GM23248 (cell line): ENCODE results near the gene PPFIBP2. TPM values are rescaled to one million over a fixed set of nuclear protein-coding genes. Genes with fewer than 3 reads are reported as not detected.

ENCODE experiments used
- DNase-seq: peaks from one replicate; pipeline ENCODE4 v3.0.0-alpha.2; 2015
- H2AFZ ChIP-seq: fragments of 200-600 bp; sonication (generic); 2 replicates; pipeline ENCODE4 v1.6.1; 2016; ENCODE audit warnings: antibody characterized with exemption
- H3F3A ChIP-seq: fragments of 200-600 bp; sonication (generic); 2 replicates; pipeline ENCODE4 v1.6.1; 2016; ENCODE audit warnings: mild to moderate bottlenecking, antibody characterized with exemption, mixed run types; ENCODE audit not compliant: insufficient read depth
- H3K27ac ChIP-seq: fragments of 200-600 bp; sonication (generic); 2 replicates; pipeline ENCODE4 v1.5.1; 2016; ENCODE audit warnings: mild to moderate bottlenecking
- H3K27me3 ChIP-seq: fragments of 200-600 bp; sonication (generic); replicated peaks from 2 replicates; pipeline ENCODE4 v1.6.1; 2016; ENCODE audit warnings: mild to moderate bottlenecking; ENCODE audit not compliant: insufficient read depth
- H3K36me3 ChIP-seq: fragments of 200-600 bp; sonication (generic); 2 replicates; pipeline ENCODE4 v1.6.1; 2016; ENCODE audit warnings: low read depth, mild to moderate bottlenecking
- H3K4me1 ChIP-seq: fragments of 200-600 bp; sonication (generic); 2 replicates; pipeline ENCODE4 v1.6.1; 2016; ENCODE audit warnings: mild to moderate bottlenecking; ENCODE audit not compliant: insufficient read depth
- H3K4me2 ChIP-seq: fragments of 200-600 bp; sonication (generic); one replicate; pipeline ENCODE4 v1.6.1; 2016; ENCODE audit warnings: mild to moderate bottlenecking; ENCODE audit not compliant: unreplicated experiment
- H3K4me3 ChIP-seq: fragments of 200-600 bp; sonication (generic); 2 replicates; pipeline ENCODE4 v1.5.1; 2016; ENCODE audit warnings: mild to moderate bottlenecking
- H3K79me2 ChIP-seq: fragments of 200-600 bp; sonication (generic); 2 replicates; pipeline ENCODE4 v1.6.1; 2016; ENCODE audit warnings: mild to moderate bottlenecking; ENCODE audit not compliant: insufficient read depth
- H3K9ac ChIP-seq: fragments of 200-600 bp; sonication (generic); 2 replicates; pipeline ENCODE4 v1.6.1; 2016; ENCODE audit warnings: mild to moderate bottlenecking
- H3K9me2 ChIP-seq: fragments of 200-600 bp; sonication (generic); 2 replicates; pipeline ENCODE4 v1.6.1; 2016; ENCODE audit warnings: mixed run types, mild to moderate bottlenecking, moderate library complexity; ENCODE audit not compliant: insufficient read depth
- H3K9me3 ChIP-seq: fragments of 200-600 bp; sonication (generic); one replicate; pipeline ENCODE4 v1.6.1; 2017; ENCODE audit warnings: low read depth
- H4K20me1 ChIP-seq: fragments of 200-600 bp; sonication (generic); 2 replicates; pipeline ENCODE4 v1.6.0; 2016; ENCODE audit not compliant: insufficient read depth
- EZH2 ChIP-seq: fragments of 200-600 bp; sonication (generic); IDR thresholded peaks from 2 replicates; pipeline ENCODE4 v1.6.1; 2018; ENCODE audit warnings: antibody characterized with exemption, mild to moderate bottlenecking; ENCODE audit not compliant: insufficient read depth, poor library complexity, severe bottlenecking
- EZH2phosphoT487 ChIP-seq: fragments of 200-600 bp; sonication (generic); IDR thresholded peaks from 2 replicates; pipeline ENCODE4 v1.6.1; 2018; ENCODE audit warnings: antibody characterized with exemption, moderate library complexity, mild to moderate bottlenecking, low read depth; ENCODE audit not compliant: insufficient read depth
- WGBS, 2 experiments: methylation state at CpG; one replicate each; pipeline ENCODE4 v1.1.6; 2015 to 2017; ENCODE audit warnings: low lambda C conversion rate in 2 of 2, low coverage in 1 of 2; ENCODE audit errors: missing lambda C conversion rate in 2 of 2; 5-methylcytosine and 5-hydroxymethylcytosine counted together
- in situ Hi-C: fragments of 300-500 bp; cut with MboI; formaldehyde crosslinking; loops from 2 replicates; pipeline ENCODE4 v1.15.0; 2020
- polyA plus RNA-seq: library from polyadenylated mRNA; unstranded; fragments of >200 nt; fragmentation: Nextera tagmentation; extraction: Ambion mirVana; gene quantifications from 2 replicates; pipeline ENCODE4 v1.2.1, GENCODE V29; 2016
- total RNA-seq: library from RNA; depleted of rRNA; stranded (reverse); fragments of >200 nt; shearing (Covaris generic); gene quantifications from 2 replicates; pipeline ENCODE4 v1.2.3, GENCODE V29; 2014

The PPFIBP2 gene
- total and polyA plus RNA-seq, 2 experiments from 2014 or later = 4.1 to 5.9 TPM

DNA sequence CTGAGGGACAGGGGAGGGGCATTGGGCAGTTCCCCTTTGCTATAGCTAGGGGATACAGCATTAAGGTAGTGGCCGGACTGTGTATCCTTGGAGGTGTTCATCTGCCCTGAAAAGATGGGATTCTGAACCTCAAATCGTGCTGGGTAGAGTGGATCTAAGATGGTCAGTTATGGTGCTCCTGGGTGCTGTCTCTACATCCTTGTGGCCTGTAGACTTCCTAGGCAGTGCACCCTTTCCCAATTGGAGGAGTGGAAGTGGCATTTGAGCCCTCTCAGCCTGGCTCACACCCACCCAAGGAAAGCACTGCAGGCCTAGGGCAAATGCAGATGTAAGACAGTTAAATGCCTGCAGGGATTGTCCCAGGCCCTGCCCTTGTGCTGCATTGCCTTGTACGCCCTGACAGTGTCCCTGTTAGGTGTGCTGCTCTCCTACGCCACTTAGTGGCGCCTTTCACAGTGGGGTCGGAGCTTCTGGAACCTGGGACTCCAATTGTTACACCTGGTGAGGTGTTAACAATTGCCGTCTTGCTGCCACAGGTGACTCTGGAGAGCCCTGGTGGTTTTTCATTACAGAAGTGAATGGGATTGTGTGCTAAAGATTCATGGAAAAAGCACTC lies 35.0 kb downstream of the PPFIBP2 start:
- Histone ChIP-seq H3K4me2 (no peak overlapping the region), H3F3A (peaks cover 11% of the 10 kb centered on the region), H3K36me3 (no peaks in the 10 kb centered on the region), H3K79me2 (no peaks in the 10 kb centered on the region), H3K27ac (no peak overlapping the region), H3K4me1 (peaks cover 15% of the 10 kb centered on the region), H3K9me3 (no peaks in the 10 kb centered on the region), H3K9me2 (no peaks in the 10 kb centered on the region), H3K9ac (no peak overlapping the region), H3K4me3 (no peak overlapping the region), H2AFZ (no peak overlapping the region), H3K27me3 (no peaks in the 10 kb centered on the region), H4K20me1 (no peaks in the 10 kb centered on the region)
- TF ChIP-seq EZH2phosphoT487 (no peak), EZH2 (no peak)
- WGBS, 2 experiments = 73 to 83% methylated on average over 7 of the region's 7 CpGs
- DNase-seq = no peak
- in situ Hi-C loops = no loop called here

GRCh38 chr11:7549681-7550080 lies 35.9 kb downstream of the PPFIBP2 start:
- H3K4me3 ChIP-seq = no peak overlapping the region
- DNase-seq = no peak
- no peak overlapping the region for H3K27ac ChIP-seq
- peaks cover 15% of the 10 kb centered on the region for H3K4me1 ChIP-seq
- 62 to 65% methylated on average over 4 of the region's 4 CpGs for WGBS, 2 experiments
- H3K4me2 ChIP-seq = no peak overlapping the region
- no peaks in the 10 kb centered on the region for H3K9me3 ChIP-seq
- H3K9ac ChIP-seq = no peak overlapping the region
- no peaks in the 10 kb centered on the region for H3K79me2 ChIP-seq
- in situ Hi-C loops = no loop called here
- no peaks in the 10 kb centered on the region for H3K9me2 ChIP-seq
- H2AFZ ChIP-seq = no peak overlapping the region
- peaks cover 11% of the 10 kb centered on the region for H3F3A ChIP-seq
- TF ChIP-seq EZH2 (no peak), EZH2phosphoT487 (no peak)
- no peaks in the 10 kb centered on the region for H3K27me3 ChIP-seq
- no peaks in the 10 kb centered on the region for H4K20me1 ChIP-seq
- no peaks in the 10 kb centered on the region for H3K36me3 ChIP-seq

- peaks cover 22% of the 10 kb centered on the region for H3K4me1 ChIP-seq
- no peaks in the 10 kb centered on the region for H3K27me3 ChIP-seq
- no peak overlapping the region for H3K4me3 ChIP-seq
- 15 to 22% methylated on average over 1 of the region's 1 CpG for WGBS, 2 experiments
- no peaks in the 10 kb centered on the region for H3K36me3 ChIP-seq
- H4K20me1 ChIP-seq = no peaks in the 10 kb centered on the region
- H3K9me3 ChIP-seq = no peaks in the 10 kb centered on the region
- TF ChIP-seq EZH2 = no peak
- no peak for TF ChIP-seq EZH2phosphoT487
- in situ Hi-C loops = no loop called here
- peak overlapping the region; percentile 52 for H3K27ac ChIP-seq
- DNase-seq = peak; percentile 72
- H3K9me2 ChIP-seq = no peaks in the 10 kb centered on the region
- no peak overlapping the region for H3K9ac ChIP-seq
- peaks cover 11% of the 10 kb centered on the region for H3F3A ChIP-seq
- H2AFZ ChIP-seq = peak overlapping the region; percentile 42
- no peaks in the 10 kb centered on the region for H3K79me2 ChIP-seq
- H3K4me2 ChIP-seq = peak overlapping the region; percentile 40
Measured at GRCh38 chr11:7551571-7551970, 37.8 kb downstream of the PPFIBP2 start.

- Histone ChIP-seq H3K9me3 (no peaks in the 10 kb centered on the region), H3K27me3 (no peaks in the 10 kb centered on the region), H2AFZ (no peak overlapping the region), H3K79me2 (no peaks in the 10 kb centered on the region), H3K9ac (no peak overlapping the region), H3K9me2 (no peaks in the 10 kb centered on the region), H3K4me2 (no peak overlapping the region), H4K20me1 (no peaks in the 10 kb centered on the region), H3K4me1 (peaks cover 22% of the 10 kb centered on the region), H3K4me3 (no peak overlapping the region), H3F3A (peaks cover 11% of the 10 kb centered on the region), H3K27ac (no peak overlapping the region), H3K36me3 (no peaks in the 10 kb centered on the region)
- 95 to 100% methylated on average over 4 of the region's 4 CpGs for WGBS, 2 experiments
- in situ Hi-C loops = no loop called here
- no peak for DNase-seq
- TF ChIP-seq EZH2phosphoT487 (no peak), EZH2 (no peak)
Measured at GRCh38 chr11:7552666-7553065, 38.9 kb downstream of the PPFIBP2 start.
